H1 (cell line): Measurements from ENCODE around the gene SLC35E1.

Experiments used
- ASH2L ChIP-seq: fragments of 200-600, 300-600 bp; sonication (generic); IDR thresholded peaks from one replicate; pipeline ENCODE4 v1.7.1; 2017; ENCODE audit warnings: low read length
- CBX8 ChIP-seq: fragments of 300-800, 300-1000 bp; sonication (generic); IDR thresholded peaks from 2 replicates; pipeline ENCODE4 v1.7.1; 2016; ENCODE audit warnings: low read depth, low read length, borderline replicate concordance
- CREB1 ChIP-seq: IDR thresholded peaks from 2 replicates; pipeline ENCODE4 v1.6.1; 2012; ENCODE audit warnings: inconsistent platforms
- EZH2 ChIP-seq: fragments of 200-600 bp; sonication (generic); IDR thresholded peaks from 2 replicates; pipeline ENCODE4 v1.7.1; 2012; ENCODE audit warnings: low read depth, mild to moderate bottlenecking, moderate library complexity, low read length, inconsistent platforms; ENCODE audit not compliant: severe bottlenecking
- POLR2A ChIP-seq, 2 experiments: IDR thresholded peaks; 1 replicate in 1 of 2; 2 replicates in 1 of 2; pipeline ENCODE4 v1.6.1; 2011; ENCODE audit warnings: low read depth in 2 of 2, low read length in 2 of 2, mild to moderate bottlenecking in 2 of 2; ENCODE audit errors: control extremely low read depth in 1 of 2
- POLR2AphosphoS5 ChIP-seq: IDR thresholded peaks from 2 replicates; pipeline ENCODE4 v1.6.1; 2011; ENCODE audit warnings: low read depth, low read length
- POU5F1 ChIP-seq: IDR thresholded peaks from 2 replicates; pipeline ENCODE4 v1.6.1; 2011; ENCODE audit warnings: low read depth, mild to moderate bottlenecking, low read length, moderate library complexity
- SP1 ChIP-seq: IDR thresholded peaks from 2 replicates; pipeline ENCODE4 v1.6.1; 2011; ENCODE audit warnings: low read depth, low read length
- TAF1 ChIP-seq: IDR thresholded peaks from 2 replicates; pipeline ENCODE4 v1.6.1; 2011; ENCODE audit warnings: mild to moderate bottlenecking, low read depth, low read length
- TF ChIP-seq, protein P1 (sequence below), 3 experiments: IDR thresholded peaks; 1 replicate in 2 of 3; 2 replicates in 1 of 3; pipeline versions ENCODE4 v1.5.1 to v1.6.1; 2011; ENCODE audit warnings: low read length in 3 of 3, mild to moderate bottlenecking in 3 of 3, inconsistent platforms in 2 of 3, low read depth in 1 of 3, moderate library complexity in 1 of 3; ENCODE audit not compliant: insufficient read depth in 1 of 3; ENCODE audit errors: control extremely low read depth in 1 of 3
- TF ChIP-seq, protein P2 (sequence below): IDR thresholded peaks from 2 replicates; pipeline ENCODE4 v1.6.1; 2011; ENCODE audit warnings: low read depth, mild to moderate bottlenecking, low read length; ENCODE audit not compliant: insufficient read depth
- TF ChIP-seq, protein P3 (sequence below): IDR thresholded peaks from 2 replicates; pipeline ENCODE4 v1.6.1; 2012; ENCODE audit warnings: inconsistent platforms

DNA sequence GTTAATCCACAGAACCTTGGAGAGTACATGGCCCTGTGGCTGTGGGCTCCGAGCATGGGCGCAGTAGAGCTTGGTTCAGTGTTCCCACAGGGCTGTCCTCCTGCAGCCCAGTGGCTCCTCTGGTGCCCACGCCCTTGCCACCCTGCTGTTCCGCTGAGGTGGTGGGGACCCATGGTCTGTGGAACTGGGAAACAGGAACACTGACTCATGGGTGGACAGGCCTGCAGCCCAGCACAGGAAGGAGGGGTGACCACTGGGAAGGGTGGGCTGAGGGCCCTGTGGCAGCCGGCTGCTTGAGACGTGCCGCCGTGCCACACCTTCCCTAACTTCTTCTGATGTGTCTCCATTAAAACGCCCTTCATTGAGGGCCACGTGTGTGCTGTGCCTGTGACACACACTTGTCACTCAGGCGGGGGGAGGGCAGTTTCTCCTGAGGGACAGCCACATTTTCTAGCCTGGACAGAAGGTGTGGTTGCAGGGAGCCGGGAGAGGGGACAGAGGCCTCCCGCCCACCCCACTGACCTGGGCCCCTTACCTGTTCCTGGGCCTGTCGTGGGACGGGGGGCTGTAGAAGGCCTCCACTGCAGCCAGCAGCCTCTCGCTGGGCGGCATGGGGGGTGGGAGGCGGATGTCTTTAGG is 51.1 kb downstream of the SLC35E1 start:
- TF ChIP-seq POLR2A (IDR thresholded peaks at IDR 0.05; ENCODE audit: control extremely low read depth in 1 of 2, low read depth in 2 of 2, low read length in 2 of 2) (no peak), ASH2L (no peak), CREB1 (no peak), EZH2 (no peak), POLR2AphosphoS5 (0 out of 2 replicates have a peak, but pooled peaks have one; percentile 17), POU5F1 (no peak), TAF1 (no peak), SP1 (no peak), CBX8 (no peak)
- TF ChIP-seq, protein P1, sequence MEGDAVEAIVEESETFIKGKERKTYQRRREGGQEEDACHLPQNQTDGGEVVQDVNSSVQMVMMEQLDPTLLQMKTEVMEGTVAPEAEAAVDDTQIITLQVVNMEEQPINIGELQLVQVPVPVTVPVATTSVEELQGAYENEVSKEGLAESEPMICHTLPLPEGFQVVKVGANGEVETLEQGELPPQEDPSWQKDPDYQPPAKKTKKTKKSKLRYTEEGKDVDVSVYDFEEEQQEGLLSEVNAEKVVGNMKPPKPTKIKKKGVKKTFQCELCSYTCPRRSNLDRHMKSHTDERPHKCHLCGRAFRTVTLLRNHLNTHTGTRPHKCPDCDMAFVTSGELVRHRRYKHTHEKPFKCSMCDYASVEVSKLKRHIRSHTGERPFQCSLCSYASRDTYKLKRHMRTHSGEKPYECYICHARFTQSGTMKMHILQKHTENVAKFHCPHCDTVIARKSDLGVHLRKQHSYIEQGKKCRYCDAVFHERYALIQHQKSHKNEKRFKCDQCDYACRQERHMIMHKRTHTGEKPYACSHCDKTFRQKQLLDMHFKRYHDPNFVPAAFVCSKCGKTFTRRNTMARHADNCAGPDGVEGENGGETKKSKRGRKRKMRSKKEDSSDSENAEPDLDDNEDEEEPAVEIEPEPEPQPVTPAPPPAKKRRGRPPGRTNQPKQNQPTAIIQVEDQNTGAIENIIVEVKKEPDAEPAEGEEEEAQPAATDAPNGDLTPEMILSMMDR (IDR thresholded peaks at IDR 0.05; ENCODE audit: control extremely low read depth in 1 of 3, insufficient read depth in 1 of 3, low read depth in 1 of 3, low read length in 3 of 3) = no peak
- TF ChIP-seq, protein P2, sequence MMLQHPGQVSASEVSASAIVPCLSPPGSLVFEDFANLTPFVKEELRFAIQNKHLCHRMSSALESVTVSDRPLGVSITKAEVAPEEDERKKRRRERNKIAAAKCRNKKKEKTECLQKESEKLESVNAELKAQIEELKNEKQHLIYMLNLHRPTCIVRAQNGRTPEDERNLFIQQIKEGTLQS = no peak
- TF ChIP-seq, protein P3, sequence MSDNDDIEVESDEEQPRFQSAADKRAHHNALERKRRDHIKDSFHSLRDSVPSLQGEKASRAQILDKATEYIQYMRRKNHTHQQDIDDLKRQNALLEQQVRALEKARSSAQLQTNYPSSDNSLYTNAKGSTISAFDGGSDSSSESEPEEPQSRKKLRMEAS = no peak
